IMR-90 (cell line): Measurements from ENCODE around the gene HYLS1. TPM values are rescaled to one million over a fixed set of nuclear protein-coding genes. Genes with fewer than 3 reads are reported as not detected.

ENCODE experiments used
- ATAC-seq: fragments of 200-7000 bp; cut with Tn5 transposase; 2 replicates; pipeline ENCODE4 v1.9.1; 2020; ENCODE audit warnings: low read depth, mild to moderate bottlenecking, moderate library complexity
- BruUV-seq: library from RNA; stranded (reverse); fragments of 400-500 nt; replicated peaks from 2 replicates; lab custom pipeline; 2021; lab: Mats Ljungman, UMichigan
- CTCF ChIA-PET: fragments of 300-600 bp; formaldehyde crosslinking; extraction: SDS; loops from one replicate; lab custom pipeline; 2021; ENCODE audit warnings: antibody characterized with exemption; lab: Yijun Ruan, JAX
- POLR2A ChIA-PET: fragments of 300-600 bp; sonication (Branson Sonifier 250); formaldehyde crosslinking; loops from one replicate; lab custom pipeline; 2022; ENCODE audit warnings: antibody characterized with exemption; ENCODE audit not compliant: unreplicated experiment; lab: Charles Lee
- DNase-seq: peaks from one replicate; pipeline ENCODE4 v3.0.0; 2013
- H2AFZ ChIP-seq: replicated peaks from 2 replicates; pipeline ENCODE3; 2013; ENCODE audit warnings: low read length, mild to moderate bottlenecking; ENCODE audit not compliant: poor library complexity
- H2AK5ac ChIP-seq: 2 replicates; pipeline ENCODE4 v1.6.1; 2013; ENCODE audit warnings: low read depth, low read length, inconsistent platforms
- H2AK9ac ChIP-seq: replicated peaks from 2 replicates; pipeline ENCODE3; 2013; ENCODE audit warnings: mild to moderate bottlenecking, low read depth, low read length, moderate library complexity; ENCODE audit not compliant: poor library complexity
- H2BK120ac ChIP-seq: 2 replicates; pipeline ENCODE4 v1.6.1; 2013; ENCODE audit warnings: low read depth, low read length, inconsistent platforms
- H2BK15ac ChIP-seq: 3 replicates; pipeline ENCODE4 v1.6.1; 2013; ENCODE audit warnings: low read depth, low read length, inconsistent platforms
- H2BK20ac ChIP-seq: 2 replicates; pipeline ENCODE4 v1.6.1; 2013; ENCODE audit warnings: low read depth, mild to moderate bottlenecking, inconsistent platforms, low read length, moderate library complexity
- H2BK5ac ChIP-seq: 2 replicates; pipeline ENCODE4 v1.6.1; 2013; ENCODE audit warnings: mild to moderate bottlenecking, low read depth, low read length, inconsistent platforms; ENCODE audit not compliant: poor library complexity, severe bottlenecking
- H3K14ac ChIP-seq: replicated peaks from 2 replicates; pipeline ENCODE4 v1.6.1; 2013; ENCODE audit warnings: low read depth, low read length, inconsistent platforms
- H3K18ac ChIP-seq: 2 replicates; pipeline ENCODE4 v1.6.1; 2013; ENCODE audit warnings: low read depth, low read length, control low read depth
- H3K23ac ChIP-seq: 2 replicates; pipeline ENCODE4 v1.6.1; 2013; ENCODE audit warnings: low read depth, low read length, inconsistent platforms
- H3K27ac ChIP-seq: 2 replicates; pipeline ENCODE4 v1.5.1; 2013; ENCODE audit warnings: mild to moderate bottlenecking, control low read depth, low read length; ENCODE audit not compliant: insufficient read depth
- H3K27me3 ChIP-seq: 2 replicates; pipeline ENCODE4 v1.6.1; 2013; ENCODE audit warnings: low read length; ENCODE audit not compliant: control insufficient read depth, insufficient read depth
- H3K36me3 ChIP-seq: 2 replicates; pipeline ENCODE4 v1.6.1; 2013; ENCODE audit warnings: low read length, mixed read lengths; ENCODE audit not compliant: control insufficient read depth, insufficient read depth
- H3K4ac ChIP-seq: 2 replicates; pipeline ENCODE4 v1.6.1; 2013; ENCODE audit warnings: low read depth, low read length, inconsistent platforms
- H3K4me1 ChIP-seq: 2 replicates; pipeline ENCODE4 v1.6.1; 2013; ENCODE audit warnings: low read length, mixed read lengths; ENCODE audit not compliant: control insufficient read depth, insufficient read depth
- H3K4me2 ChIP-seq: 2 replicates; pipeline ENCODE4 v1.6.1; 2013; ENCODE audit warnings: low read depth, mild to moderate bottlenecking, control low read depth, low read length, moderate library complexity
- H3K4me3 ChIP-seq: 2 replicates; pipeline ENCODE4 v1.5.1; 2013; ENCODE audit warnings: low read depth, mild to moderate bottlenecking, control low read depth, low read length, moderate library complexity; ENCODE audit not compliant: insufficient read depth
- H3K56ac ChIP-seq: 2 replicates; pipeline ENCODE4 v1.6.1; 2013; ENCODE audit warnings: low read length, inconsistent platforms; ENCODE audit not compliant: insufficient read depth; ENCODE audit errors: extremely low read depth
- H3K79me1 ChIP-seq, 2 experiments: 2 replicates each; pipeline ENCODE4 v1.6.1; 2013; ENCODE audit warnings: low read length in 2 of 2, inconsistent platforms in 1 of 2, low read depth in 1 of 2
- H3K9ac ChIP-seq: 2 replicates; pipeline ENCODE4 v1.6.1; 2013; ENCODE audit warnings: low read depth, low read length, control low read depth
- H3K9me1 ChIP-seq: 2 replicates; pipeline ENCODE4 v1.6.1; 2013; ENCODE audit warnings: low read length, inconsistent platforms; ENCODE audit not compliant: insufficient read depth
- H3K9me3 ChIP-seq: 2 replicates; pipeline ENCODE4 v1.6.1; 2013; ENCODE audit warnings: low read length; ENCODE audit not compliant: control insufficient read depth, insufficient read depth
- H4K20me1 ChIP-seq: 2 replicates; pipeline ENCODE4 v1.6.1; 2013; ENCODE audit warnings: low read length, inconsistent platforms; ENCODE audit not compliant: insufficient read depth
- H4K5ac ChIP-seq: 2 replicates; pipeline ENCODE4 v1.6.1; 2013; ENCODE audit warnings: mild to moderate bottlenecking, low read depth, low read length, control low read depth
- H4K8ac ChIP-seq, 2 experiments: 2 replicates each; pipeline ENCODE4 v1.6.1; 2013; ENCODE audit warnings: low read depth in 2 of 2, low read length in 2 of 2, control low read depth in 1 of 2, inconsistent platforms in 1 of 2
- H4K91ac ChIP-seq: 2 replicates; pipeline ENCODE4 v1.6.1; 2013; ENCODE audit warnings: low read depth, low read length, inconsistent platforms; ENCODE audit not compliant: insufficient read depth
- MAZ ChIP-seq: IDR thresholded peaks from 2 replicates; pipeline ENCODE4 v1.6.1; 2012; ENCODE audit warnings: low read depth, mild to moderate bottlenecking, low read length, improper control_type of control experiment, moderate library complexity, borderline replicate concordance
- MXI1 ChIP-seq: IDR thresholded peaks from 2 replicates; pipeline ENCODE4 v1.6.1; 2012; ENCODE audit warnings: low read depth, mild to moderate bottlenecking, low read length, moderate library complexity, borderline replicate concordance
- NFE2L2 ChIP-seq: fragments of 150-350 bp; IDR thresholded peaks from 2 replicates; pipeline ENCODE4 v1.6.1; 2016; ENCODE audit warnings: low read depth, mild to moderate bottlenecking, low read length
- POLR2A ChIP-seq: IDR thresholded peaks from 2 replicates; pipeline ENCODE4 v1.6.1; 2012; ENCODE audit warnings: mild to moderate bottlenecking, low read depth, low read length
- WGBS, 2 experiments: methylation state at CpG; one replicate each; pipeline versions ENCODE4 v1.1.5 to v1.1.7; 2013; ENCODE audit warnings: missing lambda C conversion rate in 2 of 2; ENCODE audit not compliant: insufficient read length in 1 of 2; ENCODE audit errors: extremely low coverage in 2 of 2; 5-methylcytosine and 5-hydroxymethylcytosine counted together
- dilution Hi-C: fragments of 300-500 bp; cut with HindIII; formaldehyde crosslinking; loops from one replicate; pipeline ENCODE4 v1.14.3; 2018; ENCODE audit warnings: low sequenced_read_pairs; ENCODE audit not compliant: unreplicated experiment
- in situ Hi-C: fragments of 300-500 bp; cut with MboI; formaldehyde crosslinking; loops from 3 replicates; pipeline ENCODE4 v1.14.3; 2019; ENCODE audit warnings: low sequenced_read_pairs, inconsistent platforms, mixed read lengths
- intact Hi-C: fragments of 100-400 bp; cut with micrococcal nuclease; formaldehyde crosslinking; loops from 2 replicates; pipeline ENCODE4 v1.10.0; 2022
- polyA plus RNA-seq, 3 experiments: library from polyadenylated mRNA; depleted of rRNA; stranded (reverse); fragments of >200 nt; gene quantifications; 2 replicates each; pipeline ENCODE4 v1.2.3, GENCODE V29; 2012; ENCODE audit warnings: low replicate concordance in 1 of 3
- total RNA-seq: library from RNA; depleted of rRNA; stranded (reverse); fragments of >200 nt; gene quantifications from 2 replicates; pipeline ENCODE4 v1.2.3, GENCODE V29; 2012
- TF ChIP-seq, protein P1 (sequence below): fragments of 150-350 bp; IDR thresholded peaks from 2 replicates; pipeline ENCODE4 v1.6.1; 2017; ENCODE audit warnings: mild to moderate bottlenecking, antibody characterized with exemption, low read length, low read depth

HYLS1 gene
- total and polyA plus RNA-seq, 2 of the 4 experiments (the other 2 are of a cell fraction), result 5.1 to 8.1 TPM

DNA sequence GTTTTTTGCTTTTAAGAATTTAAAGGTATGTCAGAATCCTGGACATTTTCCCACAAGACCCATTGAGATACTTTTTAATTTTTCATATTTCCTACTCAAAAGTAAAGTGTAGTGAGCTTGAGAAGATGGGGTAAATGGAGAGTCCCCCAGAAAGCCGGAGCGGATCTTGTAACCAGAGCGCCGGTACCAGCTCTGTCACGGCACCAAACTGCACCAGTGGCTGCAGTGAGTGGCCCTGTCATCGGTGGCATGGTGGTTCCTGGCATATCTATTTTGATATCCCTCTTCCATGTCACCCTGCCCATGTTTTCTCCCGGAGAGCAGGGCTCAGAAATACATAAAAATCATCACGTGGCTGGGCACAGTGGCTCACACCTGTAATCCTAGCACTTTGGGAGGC, 36.2 kb downstream of the HYLS1 start:
- no peak overlapping the region for H2BK5ac ChIP-seq
- no peak overlapping the region for H3K4ac ChIP-seq
- TF ChIP-seq, protein P1, sequence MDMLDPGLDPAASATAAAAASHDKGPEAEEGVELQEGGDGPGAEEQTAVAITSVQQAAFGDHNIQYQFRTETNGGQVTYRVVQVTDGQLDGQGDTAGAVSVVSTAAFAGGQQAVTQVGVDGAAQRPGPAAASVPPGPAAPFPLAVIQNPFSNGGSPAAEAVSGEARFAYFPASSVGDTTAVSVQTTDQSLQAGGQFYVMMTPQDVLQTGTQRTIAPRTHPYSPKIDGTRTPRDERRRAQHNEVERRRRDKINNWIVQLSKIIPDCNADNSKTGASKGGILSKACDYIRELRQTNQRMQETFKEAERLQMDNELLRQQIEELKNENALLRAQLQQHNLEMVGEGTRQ, result no peak
- TF ChIP-seq MAZ, result no peak
- no peak for TF ChIP-seq POLR2A
- no peak for TF ChIP-seq NFE2L2
- no peak for TF ChIP-seq MXI1
- no peak overlapping the region for H3K4me3 ChIP-seq
- H3K27me3 ChIP-seq, result peaks cover 36% of the 10 kb centered on the region
- H3K23ac ChIP-seq, result no peak overlapping the region
- H3K9ac ChIP-seq, result no peak overlapping the region
- no peak overlapping the region for H4K91ac ChIP-seq
- no peak overlapping the region for H2BK120ac ChIP-seq
- ChIA-PET CTCF (interaction anchor here (0.9 to 1.8 kb wide), 3 partner anchors 18 to 281 kb away, joined by 3 to 6 read pairs (median 3); no protein-coding TSS in a partner anchor), POLR2A (no interaction called here)
- H3K4me2 ChIP-seq, result no peak overlapping the region
- BruUV-seq, result no TSS peak
- in situ Hi-C loops (no loop called here), dilution Hi-C loops (loop anchor here (25.0 kb wide), 1 partner anchor 289 kb away; the partner anchor contains the start of genes FAM118B and RPUSD4), intact Hi-C loops (loop anchor here (1.0 to 2.0 kb wide), 2 partner anchors 139 to 271 kb away; partner anchors contain the start of gene CDON)
- H3K79me1 ChIP-seq, result no peaks in the 10 kb centered on the region
- no peak overlapping the region for H4K8ac ChIP-seq
- H3K18ac ChIP-seq, result no peak overlapping the region
- no peaks in the 10 kb centered on the region for H3K4me1 ChIP-seq
- 67% methylated on average over 1 of the region's 8 CpGs; no CpG with 5 or more reads in 1 of the 2 experiments for WGBS, 2 experiments
- no peaks in the 10 kb centered on the region for H3K36me3 ChIP-seq
- H3K9me1 ChIP-seq, result no peaks in the 10 kb centered on the region
- H2AFZ ChIP-seq, result no peak overlapping the region
- H3K14ac ChIP-seq, result no peak overlapping the region
- no peak overlapping the region for H4K5ac ChIP-seq
- no peaks in the 10 kb centered on the region for H3K9me3 ChIP-seq
- no peak overlapping the region for H3K56ac ChIP-seq
- H2BK15ac ChIP-seq, result no peak overlapping the region
- DNase-seq (no peak), ATAC-seq (no peak)
- no peaks in the 10 kb centered on the region for H4K20me1 ChIP-seq
- H3K27ac ChIP-seq, result no peak overlapping the region
- no peak overlapping the region for H2AK9ac ChIP-seq
- H2BK20ac ChIP-seq, result no peak overlapping the region
- H2AK5ac ChIP-seq, result no peak overlapping the region
